ENCODE results near the gene PELI2.
"Not testable (repeated sequence)": the region's sequence is repeated elsewhere in the genome, so short reads cannot be mapped to it uniquely, and the experiment has no call there.

PELI2 gene

GRCh38 chr14:56159066-56159465, 40.9 kb downstream of the PELI2 start:
- DNase-seq (ENCODE audit: low read depth) = no peak
- no peak for TF ChIP-seq CTCF (IDR thresholded peaks at IDR 0.05; ENCODE audit: low read depth, low read length, missing control alignments)
- H3K4me3 ChIP-seq (ENCODE audit: low read depth, low read length) = no peak overlapping the region
- in situ Hi-C loops (cut with HindIII; ENCODE audit: low sequenced_read_pairs) = no loop called here

GRCh38 chr14:56160088-56160487, 41.9 kb downstream of the PELI2 start:
- no peak for TF ChIP-seq CTCF (IDR thresholded peaks at IDR 0.05; ENCODE audit: low read depth, low read length, missing control alignments)
- H3K4me3 ChIP-seq (ENCODE audit: low read depth, low read length) = no peak overlapping the region
- in situ Hi-C loops (cut with HindIII; ENCODE audit: low sequenced_read_pairs) = no loop called here
- no peak for DNase-seq (ENCODE audit: low read depth)

GRCh38 chr14:56161658-56162057, 43.4 kb downstream of the PELI2 start:
- no peak overlapping the region for H3K4me3 ChIP-seq (ENCODE audit: low read depth, low read length)
- TF ChIP-seq CTCF (IDR thresholded peaks at IDR 0.05; ENCODE audit: low read depth, low read length, missing control alignments) = no peak
- in situ Hi-C loops (cut with HindIII; ENCODE audit: low sequenced_read_pairs) = no loop called here
- no peak for DNase-seq (ENCODE audit: low read depth)

- no peak overlapping the region for H3K4me3 ChIP-seq (ENCODE audit: low read depth, low read length)
- in situ Hi-C loops (cut with HindIII; ENCODE audit: low sequenced_read_pairs) = no loop called here
- DNase-seq (ENCODE audit: low read depth) = no peak
- TF ChIP-seq CTCF (IDR thresholded peaks at IDR 0.05; ENCODE audit: low read depth, low read length, missing control alignments) = no peak
Measured at GRCh38 chr14:56162476-56162875, 44.3 kb downstream of the PELI2 start.

GRCh38 chr14:56166579-56166978, 48.4 kb downstream of the PELI2 start:
- H3K4me3 ChIP-seq (ENCODE audit: low read depth, low read length); in situ Hi-C loops (cut with HindIII; ENCODE audit: low sequenced_read_pairs); DNase-seq (ENCODE audit: low read depth): not testable (repeated sequence)

GRCh38 chr14:56168007-56168616, 49.9 kb downstream of the PELI2 start:
- TF ChIP-seq CTCF (IDR thresholded peaks at IDR 0.05; ENCODE audit: low read depth, low read length, missing control alignments) = no peak
- in situ Hi-C loops (cut with HindIII; ENCODE audit: low sequenced_read_pairs) = no loop called here
- DNase-seq (ENCODE audit: low read depth) = no peak
- no peak overlapping the region for H3K4me3 ChIP-seq (ENCODE audit: low read depth, low read length)

- TF ChIP-seq CTCF (IDR thresholded peaks at IDR 0.05; ENCODE audit: low read depth, low read length, missing control alignments) = no peak
- in situ Hi-C loops (cut with HindIII; ENCODE audit: low sequenced_read_pairs) = no loop called here
- no peak for DNase-seq (ENCODE audit: low read depth)
- H3K4me3 ChIP-seq (ENCODE audit: low read depth, low read length) = no peak overlapping the region
Measured at GRCh38 chr14:56170028-56170427, 51.8 kb downstream of the PELI2 start.
